NCI-H2227 treated with DMSO at 0.1 percent for 48 hours (cell line): ENCODE measurements around the gene IKZF1.

Source experiments
- DNase-seq: peaks from one replicate; lab custom pipeline; 2025; lab: John Stamatoyannopoulos, UW

The IKZF1 gene

GRCh38 chr7:50376056-50376820 lies 71.7 kb downstream of the IKZF1 start:
- no peak for DNase-seq

DNA sequence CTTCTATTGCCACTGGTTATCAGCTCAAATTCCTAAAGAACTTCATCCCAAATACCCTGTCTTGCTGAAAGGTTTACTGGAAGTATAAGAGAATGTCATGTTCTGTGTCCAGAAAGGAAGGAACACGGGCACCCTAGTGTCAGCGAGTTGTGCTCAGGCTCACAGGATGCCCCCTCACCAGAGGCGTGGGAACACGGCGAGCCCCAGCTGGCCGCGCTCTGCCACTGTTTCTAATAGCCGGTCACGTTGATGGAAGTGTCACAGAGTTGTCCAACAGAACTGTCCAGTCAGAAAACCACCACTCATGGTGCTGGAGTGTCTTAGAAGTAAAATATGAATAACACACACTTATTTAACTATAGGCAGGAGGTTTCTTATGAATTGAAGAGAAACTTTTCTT lies 72.8 kb downstream of the IKZF1 start:
- no peak for DNase-seq

GRCh38 chr7:50379082-50379481 lies 74.6 kb downstream of the IKZF1 start:
- peak; percentile 16 for DNase-seq

DNA sequence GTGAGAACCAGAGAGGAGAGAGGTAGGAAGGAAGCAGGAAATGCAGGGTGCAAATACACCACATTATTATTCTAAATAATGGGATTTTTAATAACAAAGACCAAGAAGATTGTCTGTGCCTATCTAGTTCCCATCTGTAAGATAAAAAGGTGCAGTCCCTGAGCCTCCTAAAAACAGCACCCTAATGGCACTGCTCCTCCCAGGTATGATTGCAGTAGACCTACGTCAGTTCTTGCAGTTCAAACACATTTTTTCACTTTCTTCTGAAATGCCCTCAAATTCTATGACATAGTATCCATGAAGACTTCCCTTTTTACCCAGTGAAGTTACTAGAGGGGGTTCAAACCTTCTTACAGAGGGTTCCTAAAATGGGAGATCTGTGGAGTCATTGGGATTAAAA lies 75.0 kb downstream of the IKZF1 start:
- no peak for DNase-seq

- DNase-seq = no peak
These were observed 77.9 kb downstream of the IKZF1 start for GRCh38 chr7:50382455-50382854.

DNA sequence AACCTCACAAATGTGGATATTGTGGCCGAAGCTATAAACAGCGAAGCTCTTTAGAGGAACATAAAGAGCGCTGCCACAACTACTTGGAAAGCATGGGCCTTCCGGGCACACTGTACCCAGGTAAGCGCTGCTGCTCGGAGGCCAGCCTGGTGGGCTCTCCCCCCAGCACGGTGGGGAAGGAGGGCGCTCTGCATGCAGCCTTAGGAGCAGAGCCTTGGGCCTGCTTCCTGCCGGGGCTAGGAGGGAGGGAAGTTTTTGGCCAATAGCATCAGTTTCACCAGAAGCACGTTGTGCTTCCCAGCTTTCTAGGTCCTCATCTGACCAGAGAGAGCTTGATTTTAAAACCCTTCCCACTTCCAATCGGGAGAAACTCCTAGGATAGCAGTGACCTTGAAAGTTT lies 82.8 kb downstream of the IKZF1 start:
- DNase-seq = no peak

DNA sequence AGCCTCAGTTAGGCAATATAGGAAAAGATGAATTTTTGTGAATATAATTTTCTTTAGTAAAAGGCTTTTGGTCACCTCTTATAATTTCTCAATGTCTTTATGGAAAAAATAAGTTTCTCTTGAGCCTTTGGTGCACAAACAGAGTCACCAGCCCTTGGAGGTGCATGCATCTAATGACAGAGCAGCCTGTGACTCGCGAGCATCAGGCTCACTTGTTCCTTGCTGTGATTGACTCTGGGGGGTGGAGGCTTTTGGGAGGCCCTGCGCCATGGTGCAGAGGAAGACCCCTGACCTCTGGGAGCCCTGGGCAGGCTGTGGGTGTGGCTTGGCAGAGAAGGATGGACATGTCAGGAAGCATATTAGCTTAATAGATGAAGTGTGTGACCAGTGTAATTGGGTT lies 85.4 kb downstream of the IKZF1 start:
- DNase-seq = no peak

- no peak for DNase-seq
These were observed 86.9 kb downstream of the IKZF1 start for GRCh38 chr7:50391386-50391785.

DNA sequence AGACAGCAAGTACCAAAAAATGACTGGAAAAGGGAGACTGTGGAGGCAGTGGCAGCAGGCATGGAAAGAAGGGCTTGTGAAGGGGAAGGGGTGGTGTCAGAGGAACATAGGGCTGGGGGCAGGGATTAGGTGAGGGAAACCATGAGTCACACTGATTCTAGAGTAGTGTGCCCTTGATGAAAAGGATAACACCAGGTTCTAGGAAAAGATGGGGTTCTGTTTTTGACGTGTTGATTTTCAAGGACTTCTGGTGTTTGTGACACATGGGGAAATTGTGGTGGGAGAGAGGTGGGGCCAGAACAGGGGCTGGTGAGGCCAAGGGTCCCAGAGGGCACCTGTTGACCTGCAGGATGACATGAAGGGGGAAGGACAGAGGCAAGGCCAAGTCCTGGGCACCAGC lies 88.6 kb downstream of the IKZF1 start:
- DNase-seq = no peak

- no peak for DNase-seq
These were observed 89.2 kb downstream of the IKZF1 start for GRCh38 chr7:50393547-50394252.

DNA sequence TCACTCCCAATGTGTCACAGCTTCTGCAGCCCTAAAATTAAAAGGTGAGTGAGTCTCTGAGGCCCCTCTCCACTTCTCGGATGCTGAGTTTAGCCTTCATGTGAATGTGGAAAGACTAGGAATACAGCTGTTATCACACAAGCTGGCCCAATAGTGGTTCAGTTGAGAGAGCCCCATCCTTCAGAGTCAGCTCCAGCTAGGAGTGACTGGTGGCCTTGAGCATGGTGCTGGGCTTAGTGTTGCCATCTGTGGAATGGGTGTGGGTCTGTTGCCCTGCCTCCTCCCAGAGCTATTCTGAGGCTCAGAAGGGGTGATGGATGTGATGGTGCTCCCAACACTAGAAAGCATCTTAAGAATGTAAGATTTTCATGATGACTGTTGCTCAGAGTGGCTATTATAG lies 89.8 kb downstream of the IKZF1 start:
- no peak for DNase-seq

DNA sequence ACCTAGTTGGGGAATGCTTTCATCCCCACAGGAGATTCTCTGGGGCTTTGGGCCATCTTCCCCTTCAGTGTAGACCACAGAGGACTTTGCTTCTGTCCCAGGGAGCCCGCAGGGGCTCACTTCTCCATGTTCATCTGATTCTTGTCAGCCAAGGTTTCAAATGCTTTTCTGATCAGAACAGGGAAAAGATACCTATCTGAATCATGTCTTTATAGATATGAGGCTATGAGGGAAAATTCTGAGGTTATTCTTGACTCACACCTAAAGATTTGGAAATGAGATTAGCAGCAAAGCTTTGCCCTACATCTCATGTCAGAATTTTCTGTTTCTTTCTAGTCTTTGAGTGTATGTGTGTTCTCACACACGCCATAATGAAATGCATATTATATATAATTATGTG lies 92.3 kb downstream of the IKZF1 start:
- no peak for DNase-seq

DNA sequence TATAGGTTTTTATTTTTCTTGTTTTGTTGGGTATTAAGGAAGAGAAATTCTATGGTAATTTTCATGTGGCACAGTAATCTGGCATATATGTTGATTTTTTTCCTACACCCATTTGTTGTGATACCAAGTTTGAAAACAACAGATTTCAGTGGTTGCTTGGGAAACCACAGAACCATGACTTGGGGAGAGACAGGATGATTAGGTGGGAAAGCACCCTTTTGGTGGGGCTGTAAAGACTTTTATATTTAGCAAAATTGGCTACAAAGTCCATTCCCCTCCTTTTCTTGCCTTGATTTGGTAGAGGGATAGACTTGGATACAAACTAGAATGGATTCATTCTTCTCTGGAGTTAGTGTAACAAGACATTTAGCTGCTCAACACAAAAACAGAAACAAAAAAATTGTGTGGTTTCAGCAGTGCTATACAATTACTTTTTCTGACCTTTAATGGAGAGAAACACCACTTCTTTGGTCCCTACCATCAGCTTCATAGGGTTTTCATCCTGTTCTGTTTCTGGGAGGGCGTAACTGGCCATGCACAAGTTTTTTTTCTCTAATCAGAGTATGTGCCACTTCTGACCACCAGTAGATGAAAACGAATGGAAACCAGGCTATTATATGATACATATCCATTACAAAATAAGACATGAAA lies 92.9 kb downstream of the IKZF1 start:
- DNase-seq = no peak

DNA sequence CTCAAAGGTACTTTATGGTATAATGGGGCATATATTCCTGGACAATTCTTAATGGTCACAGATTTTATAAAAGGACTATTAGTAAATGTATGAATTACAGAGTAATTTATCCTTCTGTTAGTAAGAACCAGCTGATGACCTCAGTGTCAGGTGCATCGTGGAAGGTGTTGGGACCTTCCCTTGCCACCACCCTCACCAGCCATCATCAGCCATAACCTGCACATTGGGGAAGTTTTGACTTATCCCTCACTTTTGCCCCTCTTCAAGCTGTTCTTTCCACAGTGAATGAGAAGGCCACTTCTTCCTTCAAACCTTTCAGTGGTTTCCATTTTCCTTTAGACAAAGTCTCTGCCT lies 93.4 kb downstream of the IKZF1 start:
- DNase-seq = no peak

- DNase-seq = no peak
These were observed 94.7 kb downstream of the IKZF1 start for GRCh38 chr7:50399206-50399605.

- no peak for DNase-seq
These were observed 95.1 kb downstream of the IKZF1 start for GRCh38 chr7:50399635-50400034.

- DNase-seq = no peak
These were observed 95.6 kb downstream of the IKZF1 start for GRCh38 chr7:50400114-50400513.

- DNase-seq = no peak
These were observed 99.9 kb downstream of the IKZF1 start for GRCh38 chr7:50404392-50404791.

- no peak for DNase-seq
These were observed 100.7 kb downstream of the IKZF1 start for GRCh38 chr7:50405221-50405620.

DNA sequence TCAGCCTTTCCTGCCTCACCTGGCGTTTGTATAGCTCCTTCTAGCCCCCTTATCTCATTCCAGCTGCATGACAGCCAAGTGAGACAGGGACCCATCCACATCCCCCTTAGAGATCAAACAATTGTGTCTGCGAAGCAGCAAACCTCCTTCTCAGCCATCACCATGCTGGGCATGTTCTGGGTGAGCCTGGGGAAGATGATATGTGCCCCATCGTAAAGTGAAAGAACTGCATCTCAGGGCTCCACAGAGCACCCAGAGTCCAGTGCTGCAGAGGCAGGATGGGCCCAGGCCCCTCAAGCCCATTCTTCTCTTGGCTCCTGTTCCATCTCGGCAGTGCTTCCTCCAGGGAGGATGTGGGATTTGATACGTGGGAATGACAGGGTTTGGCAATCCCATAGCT lies 102.4 kb downstream of the IKZF1 start:
- no peak for DNase-seq

GRCh38 chr7:50409856-50410745 lies 105.6 kb downstream of the IKZF1 start:
- no peak for DNase-seq

DNA sequence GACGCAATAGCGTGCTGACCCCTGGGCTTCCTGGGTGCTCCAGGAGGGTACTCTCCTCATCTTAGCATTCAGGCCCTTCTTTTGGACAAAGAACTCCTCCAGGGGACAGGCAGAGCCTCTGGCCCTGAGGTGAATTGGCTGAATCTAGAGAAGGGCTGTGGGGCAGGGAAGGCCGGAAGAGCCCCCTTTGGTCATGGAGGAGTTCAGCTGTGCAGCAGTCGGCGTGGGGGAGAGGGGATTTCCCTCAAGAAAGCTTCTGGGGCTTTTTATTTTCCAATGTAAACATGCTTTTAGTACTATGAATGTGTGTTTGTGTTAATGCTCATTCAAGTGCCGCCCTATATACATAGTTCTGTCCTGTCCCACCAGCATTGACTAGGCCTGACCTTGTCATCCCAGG lies 106.8 kb downstream of the IKZF1 start:
- DNase-seq = no peak
